DMS153 (cell line): Measurements from ENCODE around the gene MB.

Experiments
- DNase-seq: peaks from one replicate; lab custom pipeline; 2025; lab: John Stamatoyannopoulos, UW

MB gene

DNA sequence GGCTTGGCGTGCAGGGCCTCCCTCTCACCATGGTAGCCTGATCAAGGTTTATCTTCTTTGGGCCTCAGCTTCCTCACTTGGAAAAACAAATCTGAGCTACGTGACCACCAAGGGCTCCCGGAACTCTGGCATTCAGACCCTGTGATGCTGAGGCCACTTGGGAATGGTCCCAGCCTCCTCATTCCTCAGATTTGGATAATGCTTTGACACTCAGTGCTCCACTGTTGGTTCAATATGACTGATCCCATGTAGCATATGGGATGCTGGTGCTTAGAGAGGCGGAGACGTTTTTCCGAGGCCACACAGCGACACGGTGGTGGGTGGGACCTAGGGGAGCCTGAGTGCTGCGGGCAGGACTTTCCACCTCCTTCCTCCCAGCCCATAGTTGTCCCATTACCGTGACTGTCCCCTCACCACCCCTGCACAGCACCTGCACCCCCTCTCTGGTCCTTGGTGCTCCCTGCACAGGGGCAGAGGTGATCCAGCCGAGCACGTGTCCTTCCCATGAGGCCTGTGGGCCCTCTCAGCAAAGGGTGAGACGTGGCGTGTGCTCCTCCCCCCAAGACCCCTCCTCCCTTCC, 23.1 kb downstream of the MB start:
- DNase-seq = no peak

DNA sequence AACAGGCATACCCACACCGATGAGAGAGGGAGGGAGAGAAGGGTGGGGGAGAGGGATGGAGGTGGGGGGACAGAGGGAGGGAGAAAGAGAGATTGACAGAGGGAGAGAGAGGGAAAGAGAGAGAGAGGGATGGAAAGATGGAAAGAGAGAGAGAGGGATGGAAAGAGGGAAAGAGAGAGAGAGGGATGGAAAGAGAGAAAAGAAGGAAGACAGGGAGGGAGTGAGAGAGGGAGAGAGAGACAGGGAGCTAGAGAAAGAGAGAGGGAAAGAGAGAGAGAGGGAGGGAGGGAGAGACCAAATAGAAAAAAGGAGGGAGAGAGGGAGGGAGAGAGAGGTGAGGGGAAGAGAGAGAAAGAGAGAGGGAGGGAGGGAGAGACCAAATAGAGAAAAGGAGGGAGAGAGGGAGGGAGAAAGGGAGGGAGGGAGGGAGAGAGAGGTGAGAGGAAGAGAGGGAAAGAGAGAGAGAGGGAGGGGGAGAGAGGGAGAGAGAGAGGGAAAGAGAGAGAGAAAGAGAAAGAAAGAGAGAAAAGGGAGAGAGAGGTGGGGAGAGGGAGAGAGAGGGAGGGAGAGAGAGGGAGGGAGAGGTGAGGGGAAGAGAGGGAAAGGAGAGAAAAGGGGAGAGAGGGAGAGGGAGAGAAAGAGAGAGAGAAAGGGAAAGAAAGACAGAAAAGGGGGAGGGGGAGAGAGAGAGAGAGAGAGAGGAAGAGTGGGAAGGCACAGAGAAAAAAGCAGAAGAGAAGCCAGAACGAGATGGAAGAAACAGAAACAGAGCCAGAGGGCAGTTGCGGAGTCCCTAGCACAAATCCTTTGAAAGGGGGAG, 23.8 kb downstream of the MB start:
- no peak for DNase-seq

DNA sequence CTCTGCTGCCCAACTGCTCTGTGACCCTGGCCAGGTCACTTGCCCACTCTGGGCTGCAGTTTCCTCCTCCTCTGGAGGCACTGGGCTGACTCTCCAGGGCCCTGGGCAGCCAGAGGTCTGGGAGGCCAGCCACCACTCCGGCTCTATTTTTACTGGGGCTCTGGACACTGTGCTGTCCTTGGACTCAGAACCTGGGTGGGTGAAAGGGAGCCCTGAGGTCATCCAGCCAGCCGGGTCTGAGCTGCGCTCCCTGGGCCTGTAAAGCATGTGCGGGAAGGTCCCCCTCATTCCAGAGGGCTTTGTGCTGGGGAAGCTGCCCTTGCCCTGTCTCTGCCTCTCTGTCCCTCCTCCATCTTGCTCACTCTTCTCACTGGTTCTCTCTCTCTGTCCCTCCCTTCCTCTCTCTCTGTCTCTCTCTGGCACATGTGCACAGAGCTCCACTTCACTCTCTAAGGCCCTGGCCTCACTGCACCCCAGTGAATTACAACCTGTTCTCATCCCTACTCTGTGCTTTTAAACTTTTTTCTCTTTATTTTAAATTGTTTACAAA, 24.6 kb downstream of the MB start:
- no peak for DNase-seq

DNA sequence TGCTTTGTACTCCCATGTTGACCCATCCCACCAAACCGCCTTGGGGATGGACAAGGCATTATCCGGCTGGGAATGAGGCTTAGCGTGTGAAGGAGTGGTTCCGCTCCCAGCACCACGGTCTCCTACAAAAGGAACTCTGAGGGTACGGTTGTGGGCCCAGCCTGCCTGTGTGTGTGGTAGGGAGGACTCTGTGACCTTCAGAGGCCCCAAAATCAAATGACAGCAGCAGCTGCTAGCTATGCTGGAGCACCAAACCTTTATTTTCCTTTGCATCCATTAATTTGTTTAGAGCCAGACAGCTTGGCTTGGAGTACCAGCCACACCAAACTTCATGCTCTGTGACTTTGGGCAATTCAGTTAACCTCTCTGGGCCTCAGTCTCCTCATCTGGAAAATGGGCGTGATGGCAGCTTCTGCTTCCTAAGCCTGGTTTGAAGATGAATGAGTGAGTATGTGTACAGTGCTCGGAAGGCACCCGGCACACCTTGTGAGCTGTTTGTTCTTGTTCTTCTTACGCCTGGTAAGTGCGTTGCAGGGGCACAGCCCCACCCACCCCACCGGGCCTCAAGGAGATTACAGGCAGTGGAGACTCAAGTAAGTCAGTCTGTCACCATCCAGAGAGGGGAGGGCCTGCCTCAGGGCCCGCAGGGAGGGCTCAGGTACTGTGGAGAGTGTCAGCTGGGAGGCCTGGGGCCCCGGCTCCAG, 25.3 kb downstream of the MB start:
- no peak for DNase-seq

DNA sequence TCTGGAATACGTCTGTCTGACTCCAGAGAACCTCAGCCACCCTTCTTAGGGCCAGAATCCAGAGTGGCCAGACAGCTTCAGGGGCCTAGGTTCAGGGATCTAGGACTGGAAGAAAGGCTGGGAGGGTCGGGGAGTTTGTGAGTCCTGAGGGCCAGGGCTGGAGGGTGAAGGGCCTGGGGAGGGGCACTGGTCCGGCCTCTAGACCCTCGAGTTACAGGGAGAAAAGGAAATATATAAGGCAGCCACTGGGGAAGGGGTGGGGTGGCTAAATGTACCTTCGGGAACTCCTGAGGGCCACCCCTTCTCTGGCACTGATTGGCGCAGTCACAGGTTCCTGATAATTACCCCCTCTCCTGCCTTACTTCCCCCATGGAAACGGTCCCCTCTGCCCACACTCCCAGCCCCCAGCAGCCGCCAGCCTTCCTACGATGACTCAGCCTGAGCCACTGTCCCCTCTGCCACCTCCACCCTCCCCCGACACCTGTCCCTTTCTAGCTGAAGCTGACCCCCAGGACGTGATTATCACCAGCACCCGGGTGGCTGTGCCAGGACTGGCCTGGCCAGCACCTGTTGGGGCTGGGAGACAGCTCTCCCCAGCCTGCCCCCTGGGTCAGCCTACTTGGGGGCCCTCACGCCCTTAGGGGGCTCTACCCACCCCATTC, 26.4 kb downstream of the MB start:
- no peak for DNase-seq

DNA sequence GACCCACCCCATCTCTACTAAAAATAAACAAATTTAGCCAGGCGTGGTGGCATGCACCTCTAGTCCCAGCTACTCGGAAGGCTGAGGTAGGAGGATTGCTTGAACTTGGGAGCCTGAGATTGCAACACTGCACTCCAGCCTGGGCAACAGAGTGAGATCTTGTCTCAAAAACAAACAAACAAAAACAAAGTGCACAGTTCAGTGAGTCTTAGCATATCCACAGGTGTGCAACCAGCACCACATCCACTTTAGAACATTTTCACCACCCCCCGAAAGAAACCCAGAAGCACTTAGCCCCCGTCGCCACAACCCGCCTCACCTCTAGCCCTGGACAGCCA, 27.4 kb downstream of the MB start:
- DNase-seq = no peak

DNA sequence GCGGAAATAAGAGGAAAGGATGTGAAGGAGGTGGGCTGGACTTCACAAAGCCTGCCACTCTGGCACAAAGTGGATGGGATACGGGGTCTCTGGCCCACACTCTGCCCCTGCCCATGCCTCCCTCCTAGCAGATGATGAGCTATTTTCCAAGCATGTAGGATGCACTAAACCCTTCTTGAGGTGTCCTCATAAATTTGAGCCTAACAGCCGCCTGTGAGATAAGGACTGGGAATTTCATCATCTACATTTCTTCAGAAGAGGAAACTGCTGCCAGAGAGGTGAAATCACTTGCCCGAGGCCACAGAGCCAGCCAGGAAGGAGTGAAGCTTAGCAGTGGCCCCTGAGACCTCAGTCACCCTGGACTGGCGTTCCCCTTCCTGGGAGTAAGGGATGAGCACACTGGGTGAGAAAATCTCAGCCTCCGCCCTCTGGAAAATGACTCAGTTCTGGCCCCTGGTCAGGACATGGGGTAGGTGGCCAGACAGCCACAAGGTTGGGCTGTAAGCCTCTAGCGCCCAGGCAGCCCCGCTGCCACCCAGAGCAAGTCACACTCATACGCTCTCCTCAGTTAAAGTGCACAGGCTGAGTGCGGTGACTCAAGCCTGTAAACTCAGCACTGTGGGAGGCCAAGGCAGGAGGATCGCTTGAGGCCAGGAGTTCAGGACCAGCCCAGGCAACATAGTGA, 27.9 kb downstream of the MB start:
- DNase-seq = no peak

DNA sequence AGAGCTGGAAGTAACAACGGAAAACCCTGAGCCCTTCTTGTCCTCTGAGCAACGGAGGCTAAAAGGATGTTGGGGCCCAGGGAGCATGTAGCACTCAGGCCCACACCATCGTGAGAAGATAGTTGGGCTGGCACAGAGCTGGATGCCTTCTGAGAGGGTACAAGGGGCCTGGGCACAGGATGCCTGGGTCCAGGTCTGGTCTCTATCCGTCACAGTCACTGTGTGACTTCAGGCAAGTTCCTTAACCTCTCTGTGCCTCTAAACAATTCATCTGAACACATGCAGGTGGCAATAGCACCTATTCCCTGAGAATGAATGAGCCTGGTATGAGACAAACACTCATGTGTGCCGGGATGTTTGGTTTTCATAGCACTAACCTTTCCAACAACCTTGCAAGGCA, 29.2 kb downstream of the MB start:
- DNase-seq = no peak

DNA sequence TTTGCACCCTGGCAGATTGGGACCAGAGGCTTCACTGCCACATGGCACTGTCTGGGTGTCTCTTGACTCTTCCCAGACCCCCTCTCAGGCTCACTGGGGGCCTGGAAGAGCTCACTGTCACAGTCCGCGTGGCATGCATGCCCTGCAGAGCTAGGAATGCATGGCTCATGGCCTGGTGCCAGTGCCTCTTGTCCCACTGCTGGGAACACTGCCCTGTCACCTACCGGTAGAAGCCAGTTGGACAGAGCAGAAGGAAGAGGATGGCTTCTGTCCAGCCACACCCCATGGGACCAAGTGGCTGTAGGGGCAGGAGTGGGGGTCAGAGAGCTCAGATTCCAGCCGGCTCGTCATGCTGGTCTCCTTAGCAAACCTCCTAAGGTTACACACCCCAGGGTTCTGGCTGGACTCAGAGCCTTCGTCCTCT, 29.7 kb downstream of the MB start:
- no peak for DNase-seq

DNA sequence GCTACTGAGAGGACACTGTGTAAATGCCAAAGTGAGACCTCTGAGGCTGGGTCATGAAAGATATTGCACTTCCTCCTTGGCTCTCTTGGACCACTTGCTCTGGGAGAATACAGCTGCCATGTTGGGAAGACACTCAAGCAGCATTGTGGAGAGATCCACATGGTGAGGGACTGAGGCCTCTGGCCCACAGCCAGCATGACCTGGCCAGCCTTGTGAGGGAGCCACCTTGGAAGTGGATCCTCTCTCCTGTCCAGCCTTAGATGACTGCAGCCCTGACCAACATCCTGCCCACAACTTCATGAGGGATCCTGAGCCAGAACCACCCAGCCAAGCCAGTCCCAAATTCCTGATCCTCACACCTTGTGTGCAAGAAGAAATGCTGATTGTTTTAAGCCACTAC, 30.4 kb downstream of the MB start:
- DNase-seq = no peak

DNA sequence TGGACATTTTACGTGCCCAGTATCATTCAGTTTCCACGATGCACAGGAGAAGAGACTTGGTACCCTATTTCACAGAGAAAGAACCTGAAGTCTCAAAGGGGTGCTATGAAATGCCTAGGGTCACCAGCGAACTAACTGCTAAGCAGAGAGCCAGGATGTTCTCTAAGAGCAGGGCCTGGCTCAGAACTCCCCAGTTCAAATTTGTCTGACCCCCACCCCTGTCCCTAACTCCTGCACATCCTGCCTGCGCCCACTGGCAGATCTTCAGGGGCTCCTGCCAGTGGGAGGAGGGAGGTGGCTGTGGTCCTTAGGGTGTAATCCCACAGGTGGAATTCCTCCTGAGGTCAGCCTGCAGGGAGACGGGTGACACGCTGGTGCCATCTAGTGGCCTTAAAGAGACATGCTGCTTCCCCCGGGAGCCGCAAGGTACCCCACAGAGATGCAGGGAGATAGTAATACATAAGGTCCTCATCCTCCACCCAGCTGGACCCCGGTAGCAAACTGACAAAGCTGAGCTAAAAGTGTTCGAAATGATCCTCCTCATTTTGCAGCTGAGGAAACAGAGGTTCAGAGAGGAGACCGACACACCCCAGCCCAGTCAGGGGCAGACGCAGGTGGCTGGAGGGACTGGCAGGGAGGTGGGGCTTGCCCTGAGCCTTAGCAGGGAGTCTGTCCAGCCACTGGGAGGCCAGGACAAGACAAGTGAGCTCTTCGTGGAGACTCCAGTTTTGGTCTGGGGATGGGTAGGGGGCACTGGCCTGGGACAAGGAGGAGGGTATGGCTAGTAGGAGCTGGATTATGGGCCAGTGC, 34.1 kb downstream of the MB start:
- peak; percentile 52 for DNase-seq

DNA sequence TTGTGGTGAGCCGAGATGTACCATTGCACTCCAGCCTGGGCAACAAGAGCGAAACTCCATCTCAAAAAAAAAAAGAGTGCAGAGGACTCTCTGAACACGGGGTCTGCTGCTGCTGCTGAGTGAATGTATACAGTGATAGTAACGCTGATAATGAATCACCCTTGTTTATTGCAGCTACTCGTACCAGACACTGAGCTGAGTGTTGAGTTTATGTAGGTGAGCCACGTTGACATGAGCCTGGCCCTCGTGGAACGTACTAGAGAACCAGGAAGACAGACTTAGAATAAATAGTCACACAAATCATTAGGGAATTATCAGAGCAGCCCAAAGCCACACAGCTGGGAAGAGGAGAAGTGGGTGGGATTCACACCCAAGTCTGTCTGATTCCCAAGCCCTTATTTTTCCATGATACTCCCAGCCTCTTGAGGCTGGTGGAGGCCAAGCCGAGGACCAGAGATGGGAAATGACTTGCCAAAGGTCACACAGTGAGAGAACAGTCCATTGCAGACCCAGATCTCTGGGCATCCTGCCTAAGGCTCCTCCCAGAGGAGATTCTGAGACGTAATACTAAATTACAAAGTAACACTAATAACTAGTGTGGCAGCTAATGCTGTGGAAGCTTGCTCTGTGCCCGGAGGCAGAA, 34.8 kb downstream of the MB start:
- no peak for DNase-seq

DNA sequence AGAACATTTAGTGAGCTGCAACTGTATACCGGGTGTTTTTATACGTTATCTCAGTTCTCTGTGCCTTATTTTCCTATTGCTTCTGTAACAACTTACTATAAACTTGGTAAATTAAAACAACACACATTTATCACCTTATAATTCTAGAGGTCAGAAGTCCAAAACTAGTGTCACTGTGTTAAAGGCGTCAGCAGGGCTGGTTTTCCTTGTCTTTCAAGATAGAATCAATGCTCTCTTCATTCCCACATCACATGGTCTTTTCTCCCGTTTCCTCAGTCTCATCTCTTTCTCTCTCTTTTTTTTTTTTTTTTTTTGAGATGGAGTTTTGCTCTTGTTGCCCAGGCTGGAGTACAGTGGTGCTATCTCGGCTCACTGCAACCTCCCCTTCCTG, 36.1 kb downstream of the MB start:
- DNase-seq = no peak

DNA sequence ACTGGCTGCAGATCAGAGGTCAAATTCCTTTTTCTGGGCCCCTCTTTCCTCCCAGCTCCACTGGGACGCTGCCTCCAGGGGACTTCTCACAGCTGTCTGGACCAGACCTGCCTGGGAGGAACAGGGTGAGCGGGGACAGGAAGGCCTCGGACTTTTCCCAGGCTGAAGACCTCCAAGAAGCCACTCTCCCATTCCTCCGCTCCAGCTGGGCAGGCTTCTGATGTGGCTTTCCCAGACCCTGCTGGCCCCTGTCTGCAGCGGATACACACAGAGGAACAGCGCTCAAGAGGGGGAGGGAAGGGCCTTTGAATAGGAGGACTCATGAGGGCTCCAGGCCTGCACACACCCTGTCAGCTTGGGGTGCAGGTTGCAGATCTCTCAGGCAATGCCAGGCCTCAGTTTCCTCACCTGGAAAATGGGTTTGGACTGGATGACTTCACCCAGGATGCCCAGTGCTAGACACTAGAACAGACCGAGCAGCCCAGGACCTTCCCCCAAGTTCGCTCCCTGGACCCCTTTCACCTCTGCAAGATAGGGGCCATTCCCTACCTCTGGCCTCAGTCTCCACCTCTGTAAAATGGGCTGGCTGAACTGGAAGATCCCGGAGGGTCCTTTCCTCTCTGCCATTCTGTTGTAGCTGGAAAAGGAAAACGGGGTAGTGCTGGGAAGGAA, 36.6 kb downstream of the MB start:
- no peak for DNase-seq

DNA sequence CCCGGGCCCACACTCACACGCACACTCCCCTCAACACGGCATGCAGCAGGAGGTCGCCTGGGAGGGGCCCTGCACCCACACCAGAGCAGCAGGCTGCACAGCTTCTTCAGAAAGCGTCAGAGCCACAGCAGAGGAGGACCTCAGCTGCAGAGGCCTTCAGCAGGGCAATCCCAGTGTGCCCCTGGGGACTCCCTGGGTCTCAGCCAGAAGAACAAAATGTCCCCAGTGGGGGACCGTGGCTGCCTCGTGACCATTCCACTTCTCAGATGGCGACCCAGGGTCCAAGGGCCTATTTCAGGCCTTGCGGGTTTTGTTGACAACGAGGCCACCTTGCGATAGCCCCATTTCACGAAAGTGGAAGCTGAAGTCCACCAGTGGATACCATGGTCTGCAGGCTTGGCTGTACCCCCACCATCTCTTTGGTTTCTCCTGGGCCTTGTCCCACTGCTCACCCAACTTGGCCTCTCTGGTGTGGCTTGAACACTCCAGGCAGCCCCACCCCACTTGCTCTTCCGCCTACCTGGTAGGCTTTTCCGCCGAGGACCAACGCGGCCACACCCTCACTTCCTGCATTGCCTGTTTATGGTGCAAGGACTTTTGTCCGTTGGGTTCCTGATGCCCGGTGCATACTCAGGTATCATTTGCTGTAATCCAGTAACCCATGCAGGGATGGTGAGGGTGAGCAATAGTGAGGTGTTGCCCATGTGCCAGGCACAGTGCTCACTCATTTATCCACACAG, 38.1 kb downstream of the MB start:
- peak; percentile 60 for DNase-seq

DNA sequence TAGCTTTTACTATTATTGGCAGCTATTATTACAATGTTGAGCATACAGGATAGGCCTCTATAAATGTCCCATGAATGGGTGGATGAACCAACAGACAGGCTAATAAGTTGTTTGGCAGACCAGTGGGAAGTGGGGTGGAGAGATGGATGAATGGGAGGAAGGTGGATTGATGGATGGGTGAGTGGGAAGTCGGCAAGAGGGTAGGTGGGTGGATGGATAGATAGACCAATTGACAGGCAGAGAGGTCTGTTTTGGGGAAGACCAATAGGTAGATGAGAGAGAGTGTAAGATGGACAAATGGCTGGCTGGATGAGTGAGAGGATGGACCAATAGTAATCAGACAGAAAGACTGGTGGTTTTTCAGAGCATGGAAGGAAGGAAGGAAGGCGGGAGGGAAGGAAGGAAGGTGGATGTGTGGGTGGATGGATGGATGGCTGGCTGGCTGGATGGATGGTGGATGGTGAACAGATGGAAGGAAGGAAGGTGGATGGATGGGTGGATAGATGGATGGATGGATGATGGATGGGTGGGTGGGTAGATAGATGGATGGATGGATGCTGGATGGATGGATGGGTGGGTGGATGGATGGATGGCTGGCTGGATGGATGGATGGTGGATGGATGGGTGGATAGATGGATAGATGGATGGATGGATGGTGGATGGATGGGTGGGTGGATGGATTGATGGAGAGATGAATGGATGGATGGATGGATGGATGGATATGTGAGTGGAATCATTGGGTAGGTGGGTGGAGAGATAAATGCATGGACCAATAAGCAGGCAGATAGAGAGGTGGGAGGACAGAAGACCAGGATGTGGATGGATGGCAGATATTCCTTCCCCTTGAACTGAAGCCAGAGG, 39.1 kb downstream of the MB start:
- no peak for DNase-seq

DNA sequence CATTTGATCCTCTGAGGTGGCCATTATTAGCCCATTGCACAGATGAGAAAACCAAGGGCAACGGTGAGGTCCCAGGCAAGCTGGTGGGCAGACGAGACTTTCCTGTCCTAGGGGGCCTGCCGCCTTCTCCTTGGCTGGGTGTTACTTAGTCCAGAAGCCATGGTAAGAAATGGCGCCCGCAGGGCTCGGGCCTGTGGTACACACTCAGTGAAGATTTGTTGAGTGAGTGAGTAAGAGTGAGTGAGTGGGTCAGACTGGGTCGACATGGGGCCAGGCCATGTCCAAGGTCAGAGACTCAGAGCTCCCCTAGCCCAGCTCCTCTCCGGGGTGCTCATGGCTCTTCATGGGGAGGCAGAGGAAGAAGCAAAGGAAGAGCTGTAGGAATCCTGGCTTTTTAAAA, 40.5 kb downstream of the MB start:
- no peak for DNase-seq

DNA sequence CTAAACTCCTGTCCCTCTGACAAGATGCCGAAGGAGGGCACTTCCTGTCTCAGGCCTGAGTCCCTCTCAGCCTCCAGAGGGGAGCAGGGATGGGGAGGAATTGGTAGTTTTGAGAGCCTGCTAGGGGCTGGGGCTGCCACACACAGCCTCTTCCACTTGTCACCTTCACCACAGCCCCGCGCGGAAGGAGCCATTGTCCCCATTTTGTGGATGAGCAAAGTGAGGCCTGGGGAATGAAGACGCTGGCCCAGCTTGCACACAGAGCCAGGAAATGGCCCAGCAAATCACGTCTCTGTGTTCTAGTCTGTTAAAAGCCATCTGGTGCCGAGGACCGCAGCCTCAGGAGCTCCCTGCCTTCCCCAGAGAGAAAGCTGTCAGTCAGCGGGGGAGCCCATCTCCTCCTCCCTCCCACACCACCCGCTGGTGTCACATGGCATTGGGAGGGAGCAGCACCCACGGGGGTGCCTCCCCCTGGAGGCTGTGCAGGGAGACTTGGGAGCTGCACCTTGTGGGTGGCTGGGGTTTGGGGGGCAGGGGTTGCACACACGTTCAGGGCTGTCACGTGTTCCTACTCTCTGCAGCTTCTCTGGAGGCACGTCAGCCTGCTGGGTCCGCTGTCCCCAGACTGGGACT, 41.9 kb downstream of the MB start:
- no peak for DNase-seq
